Kidney epithelial cell (primary cell): Measurements from ENCODE around the gene CD68. TPM values are rescaled to one million over a fixed set of nuclear protein-coding genes. Genes with fewer than 3 reads are reported as not detected.

Experiments used
- DNase-seq: peaks from one replicate; pipeline ENCODE4 v3.0.0-alpha.2; 2010; ENCODE audit warnings: low read depth
- H3K27me3 ChIP-seq: 2 replicates; pipeline ENCODE4 v1.6.0; 2011; ENCODE audit warnings: low read length; ENCODE audit not compliant: control insufficient read depth, insufficient read depth
- H3K36me3 ChIP-seq: 2 replicates; pipeline ENCODE4 v1.5.1; 2011; ENCODE audit warnings: low read length; ENCODE audit not compliant: control insufficient read depth, insufficient read depth
- H3K4me3 ChIP-seq: 2 replicates; pipeline ENCODE4 v1.5.1; 2011; ENCODE audit warnings: low read depth, mild to moderate bottlenecking, control low read depth, low read length
- total RNA-seq: library from RNA; depleted of rRNA; stranded (reverse); fragments of >200 nt; gene quantifications from 2 replicates; pipeline ENCODE4 v1.2.3, GENCODE V29; 2015
- TF ChIP-seq, protein P1 (sequence below): IDR thresholded peaks from 2 replicates; pipeline ENCODE4 v1.5.1; 2011; ENCODE audit warnings: mild to moderate bottlenecking, moderate library complexity, low read length, control low read depth, inconsistent platforms; ENCODE audit not compliant: insufficient read depth, poor library complexity, severe bottlenecking

CD68 gene
- total RNA-seq, 1 donor from 2014 or later, result 7.4 TPM

DNA sequence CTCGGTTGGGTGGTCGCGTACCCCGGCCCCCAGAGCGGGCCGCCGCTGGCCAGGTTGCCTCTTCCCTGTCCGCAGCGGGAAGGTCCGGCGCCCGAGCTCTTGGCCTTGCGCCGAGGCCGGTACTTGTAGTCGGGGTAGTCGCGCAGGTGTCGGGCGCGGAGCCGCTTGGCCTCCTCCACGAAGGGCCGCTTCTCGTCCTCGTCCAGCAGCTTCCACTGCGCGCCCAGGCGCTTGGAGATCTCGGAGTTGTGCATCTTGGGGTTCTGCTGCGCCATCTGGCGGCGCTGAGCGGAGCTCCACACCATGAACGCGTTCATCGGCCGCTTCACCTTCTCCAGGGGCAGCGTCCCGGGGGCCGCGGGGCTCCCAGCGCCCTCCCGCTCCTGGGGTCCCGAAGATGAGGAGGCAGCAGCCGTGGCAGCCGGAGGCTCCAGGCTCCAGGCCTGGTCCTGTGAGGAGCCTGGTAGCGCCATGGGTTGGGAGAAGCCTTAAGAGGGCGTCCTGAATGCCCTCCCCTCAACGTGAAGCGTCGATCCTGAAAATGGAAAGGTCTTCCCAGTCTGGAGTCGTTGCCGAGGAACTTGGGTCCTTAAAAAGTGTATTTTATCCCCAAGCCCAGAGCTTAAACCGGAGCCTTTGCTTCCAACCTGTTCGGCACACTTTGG, 9.9 kb downstream of the CD68 start:
- TF ChIP-seq, protein P1, sequence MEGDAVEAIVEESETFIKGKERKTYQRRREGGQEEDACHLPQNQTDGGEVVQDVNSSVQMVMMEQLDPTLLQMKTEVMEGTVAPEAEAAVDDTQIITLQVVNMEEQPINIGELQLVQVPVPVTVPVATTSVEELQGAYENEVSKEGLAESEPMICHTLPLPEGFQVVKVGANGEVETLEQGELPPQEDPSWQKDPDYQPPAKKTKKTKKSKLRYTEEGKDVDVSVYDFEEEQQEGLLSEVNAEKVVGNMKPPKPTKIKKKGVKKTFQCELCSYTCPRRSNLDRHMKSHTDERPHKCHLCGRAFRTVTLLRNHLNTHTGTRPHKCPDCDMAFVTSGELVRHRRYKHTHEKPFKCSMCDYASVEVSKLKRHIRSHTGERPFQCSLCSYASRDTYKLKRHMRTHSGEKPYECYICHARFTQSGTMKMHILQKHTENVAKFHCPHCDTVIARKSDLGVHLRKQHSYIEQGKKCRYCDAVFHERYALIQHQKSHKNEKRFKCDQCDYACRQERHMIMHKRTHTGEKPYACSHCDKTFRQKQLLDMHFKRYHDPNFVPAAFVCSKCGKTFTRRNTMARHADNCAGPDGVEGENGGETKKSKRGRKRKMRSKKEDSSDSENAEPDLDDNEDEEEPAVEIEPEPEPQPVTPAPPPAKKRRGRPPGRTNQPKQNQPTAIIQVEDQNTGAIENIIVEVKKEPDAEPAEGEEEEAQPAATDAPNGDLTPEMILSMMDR, result peak; percentile 88
- H3K27me3 ChIP-seq, result no peaks in the 10 kb centered on the region
- H3K36me3 ChIP-seq, result peaks cover 9% of the 10 kb centered on the region
- H3K4me3 ChIP-seq, result peak overlapping the region; percentile 19
- no peak for DNase-seq

- Histone ChIP-seq H3K27me3 (no peaks in the 10 kb centered on the region), H3K4me3 (peak within 1 kb of the TSS; percentile 19), H3K36me3 (peaks cover 9% of the 10 kb centered on the region)
- no peak for DNase-seq
- TF ChIP-seq, protein P1, result no peak
Measured at GRCh38 chr17:7589891-7590691, 10.7 kb downstream of the CD68 start, which contains the start of gene SOX15. Gene SOX15, minus strand, starts transcription at chr17:7590094. Its CDS starts 418 bp downstream, at chr17:7589676.

DNA sequence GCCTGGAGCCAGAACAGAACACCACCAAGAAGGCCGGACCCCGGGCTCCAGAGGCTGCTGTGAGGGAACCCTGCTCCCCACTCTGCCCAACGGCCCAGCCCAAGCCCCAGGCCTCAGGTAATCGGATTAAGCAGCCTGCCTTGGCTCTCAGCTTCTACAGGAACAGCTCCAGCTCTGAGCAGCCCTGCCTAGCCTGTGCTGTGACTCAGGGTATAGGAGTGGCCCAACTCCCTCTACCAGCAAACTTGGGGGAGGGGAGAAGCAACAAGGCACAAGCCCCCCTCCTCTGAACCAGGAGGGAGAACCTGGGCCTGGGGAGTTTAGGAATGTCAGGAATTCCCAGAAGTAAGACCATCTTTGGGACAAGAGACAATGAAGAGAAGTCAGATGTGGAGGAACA, 11.3 kb downstream of the CD68 start:
- TF ChIP-seq, protein P1, result no peak
- Histone ChIP-seq H3K4me3 (no peak overlapping the region), H3K36me3 (peaks cover 8% of the 10 kb centered on the region), H3K27me3 (no peaks in the 10 kb centered on the region)
- DNase-seq, result no peak

- Histone ChIP-seq H3K27me3 (no peaks in the 10 kb centered on the region), H3K4me3 (no peak overlapping the region), H3K36me3 (peaks cover 5% of the 10 kb centered on the region)
- no peak for DNase-seq
- TF ChIP-seq, protein P1, result no peak
Measured at GRCh38 chr17:7591596-7591995, 12.2 kb downstream of the CD68 start.

DNA sequence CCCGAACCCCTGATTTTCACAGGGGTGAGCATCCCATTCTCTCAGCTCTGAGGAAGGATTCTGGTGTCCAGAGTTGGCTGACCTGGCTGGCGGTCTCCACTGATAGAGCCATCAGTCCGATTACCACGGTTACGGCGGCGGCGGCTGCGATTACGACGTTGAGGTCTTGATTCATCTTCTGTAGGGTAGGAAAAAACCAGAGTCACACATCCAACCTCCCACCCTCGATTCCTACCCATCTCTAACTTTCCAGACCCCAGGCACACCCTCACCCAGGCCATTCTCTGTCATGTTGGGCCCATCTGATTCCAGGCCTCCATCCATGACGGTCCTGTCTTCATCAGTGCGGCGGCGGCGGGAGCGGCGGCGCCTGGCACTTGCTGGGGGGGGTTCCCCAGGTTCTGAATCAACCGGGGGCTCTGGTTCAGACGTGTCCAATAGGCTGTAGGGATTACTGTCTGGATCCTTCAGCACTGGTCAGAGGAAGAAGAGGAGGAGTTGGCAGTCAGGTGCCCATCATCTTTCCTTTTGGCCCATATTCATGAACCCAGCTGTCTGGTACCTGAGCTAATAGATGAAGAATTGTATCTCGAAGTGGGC, 13.1 kb downstream of the CD68 start:
- H3K4me3 ChIP-seq, result no peak overlapping the region
- DNase-seq, result no peak
- TF ChIP-seq, protein P1, result no peak
- H3K27me3 ChIP-seq, result no peaks in the 10 kb centered on the region
- peaks cover 5% of the 10 kb centered on the region for H3K36me3 ChIP-seq
